Cortex of kidney (tissue), 1 donor: ENCODE data around the gene IQGAP3.

Experiments
- DNase-seq: peaks from one replicate; lab custom pipeline; 2025; lab: John Stamatoyannopoulos, UW

The IQGAP3 gene

DNA sequence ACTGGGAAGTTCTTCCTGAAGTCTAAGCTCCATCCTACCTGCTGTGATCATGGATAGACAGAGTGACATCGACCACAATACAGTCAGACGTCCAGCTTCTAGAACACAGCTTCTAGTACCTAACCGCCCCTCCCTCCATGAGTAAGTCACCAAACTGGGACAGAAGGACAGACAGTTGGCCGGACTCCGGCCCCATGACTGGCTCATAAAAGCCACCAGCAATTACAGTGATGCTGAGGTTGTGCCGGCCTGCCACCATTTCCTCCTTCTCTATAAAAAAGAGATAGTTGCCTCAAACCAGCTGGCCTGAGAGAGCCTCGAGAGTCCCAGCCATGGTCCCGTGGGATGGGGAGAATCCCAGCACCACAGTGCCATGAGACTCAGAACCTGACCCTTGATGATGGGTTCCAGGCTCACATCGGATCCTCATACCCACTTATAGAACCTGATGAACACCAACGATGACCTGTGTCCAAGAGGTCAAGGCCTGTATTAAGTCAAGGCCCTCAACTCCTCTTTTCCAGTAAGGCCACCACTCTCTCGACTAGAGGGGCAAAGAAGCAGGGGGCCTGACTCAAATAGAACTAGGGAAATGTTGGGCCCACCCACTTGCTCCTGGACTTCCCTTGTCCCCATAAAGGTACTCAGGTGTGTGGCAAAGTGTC lies 75.2 kb downstream of the IQGAP3 start:
- no peak for DNase-seq

DNA sequence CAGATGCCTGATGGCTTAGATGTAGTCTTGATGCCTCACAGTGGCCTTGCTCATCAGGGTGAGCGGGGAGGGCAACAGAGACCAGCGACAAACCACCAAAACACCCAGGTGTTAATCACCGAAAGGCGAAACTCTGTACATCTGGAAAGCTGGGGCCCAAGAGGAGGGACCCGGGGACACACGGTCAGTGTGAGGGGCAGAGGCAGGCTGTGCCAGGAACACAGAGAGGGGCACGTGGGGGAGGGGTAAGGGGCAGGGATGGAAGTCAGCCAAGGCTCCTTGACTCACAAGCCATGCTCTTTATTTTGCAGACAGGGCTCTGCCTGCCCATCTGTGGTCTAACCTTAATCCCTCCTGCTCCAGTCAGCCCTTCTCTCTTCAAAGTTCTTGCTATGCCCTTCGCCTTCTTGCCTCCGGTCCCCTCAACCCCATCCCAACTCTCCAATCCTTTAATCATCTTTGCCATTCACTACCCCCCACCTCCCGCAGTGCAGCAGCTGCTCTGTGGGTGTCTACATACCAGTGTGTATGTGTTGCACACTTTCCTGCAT lies 76.1 kb downstream of the IQGAP3 start:
- DNase-seq, result no peak

DNA sequence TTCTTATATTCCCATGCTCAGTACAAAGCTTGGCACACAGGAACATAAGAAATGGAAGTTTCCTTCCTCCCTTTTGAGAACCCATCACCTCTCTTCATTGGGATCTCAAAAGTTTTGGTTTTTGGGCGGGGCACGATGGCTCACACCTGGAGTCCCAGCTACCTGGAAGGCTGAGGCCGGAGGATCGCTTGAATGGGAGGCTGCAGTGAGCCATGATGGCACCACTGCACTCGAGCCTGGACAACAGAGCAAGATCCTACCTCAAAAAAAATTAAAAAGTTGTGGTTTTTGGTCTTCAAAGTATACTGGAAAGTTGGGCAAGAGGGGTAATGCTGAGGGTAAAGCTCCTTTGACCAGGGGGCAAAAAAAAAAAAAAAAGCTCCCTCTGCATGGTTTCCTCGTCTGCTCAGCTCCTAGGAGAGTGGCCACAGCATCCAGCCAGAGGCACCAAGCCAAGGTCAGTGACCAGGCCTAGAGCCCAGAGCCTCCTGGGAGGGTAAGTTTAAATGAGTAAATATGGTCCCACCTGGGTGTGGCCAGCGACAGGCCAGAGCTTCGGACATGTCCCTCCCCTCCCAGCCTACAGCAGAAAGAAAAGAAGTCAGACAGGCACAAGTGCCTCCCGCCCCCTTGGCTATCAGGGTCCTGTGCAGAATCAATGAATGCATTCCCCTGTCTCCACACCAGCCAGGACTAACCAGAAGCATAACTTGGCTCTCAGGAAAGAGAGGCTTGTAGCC lies 76.8 kb downstream of the IQGAP3 start:
- no peak for DNase-seq

DNA sequence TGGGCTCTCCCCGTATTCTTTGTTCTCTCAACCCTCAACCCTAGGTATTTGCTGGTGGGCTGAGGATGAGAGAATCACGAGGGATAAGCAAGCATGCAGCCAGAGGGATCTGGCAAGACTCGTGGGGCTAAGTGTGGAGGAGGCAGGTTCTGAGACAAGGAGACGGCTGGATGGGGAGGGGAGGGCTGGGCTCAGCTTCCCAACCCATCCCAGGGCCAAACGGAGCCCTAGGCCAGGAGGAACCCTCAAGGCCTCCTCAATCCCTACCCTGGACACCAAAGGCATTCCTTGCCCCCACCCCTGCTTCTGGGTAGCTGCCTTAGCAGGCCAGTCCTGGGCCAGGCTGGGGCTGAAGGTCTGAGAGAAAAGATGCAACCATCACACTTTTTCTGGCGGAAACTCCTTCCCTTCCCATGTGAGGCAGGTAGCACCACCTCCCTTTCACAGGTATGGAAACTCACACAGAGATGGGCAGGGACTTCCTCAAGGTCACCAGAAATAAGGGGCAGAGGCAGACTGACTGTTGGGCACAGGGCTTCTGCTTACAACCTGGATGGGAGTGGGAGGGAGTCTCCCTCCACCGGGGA lies 78.0 kb downstream of the IQGAP3 start:
- no peak for DNase-seq

DNA sequence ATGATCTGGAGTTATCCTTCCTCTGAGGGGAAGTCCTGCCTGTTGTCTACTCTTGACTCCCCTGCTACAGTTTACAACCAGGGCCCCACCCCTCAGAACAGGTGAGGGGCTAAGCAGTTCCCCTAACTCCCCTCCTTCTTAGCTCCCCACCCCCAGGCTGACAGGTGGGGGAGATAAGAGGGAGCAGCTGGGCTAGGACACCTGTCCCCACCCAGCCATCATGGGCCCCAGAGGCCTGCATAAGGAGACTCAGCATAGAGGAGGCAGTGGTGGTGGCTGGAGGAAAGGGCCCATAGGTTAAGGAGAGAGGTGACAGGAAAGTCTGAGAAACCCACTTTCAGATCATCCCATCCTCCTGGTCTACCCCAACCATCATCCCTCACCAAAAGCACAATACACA lies 78.6 kb downstream of the IQGAP3 start:
- no peak for DNase-seq

DNA sequence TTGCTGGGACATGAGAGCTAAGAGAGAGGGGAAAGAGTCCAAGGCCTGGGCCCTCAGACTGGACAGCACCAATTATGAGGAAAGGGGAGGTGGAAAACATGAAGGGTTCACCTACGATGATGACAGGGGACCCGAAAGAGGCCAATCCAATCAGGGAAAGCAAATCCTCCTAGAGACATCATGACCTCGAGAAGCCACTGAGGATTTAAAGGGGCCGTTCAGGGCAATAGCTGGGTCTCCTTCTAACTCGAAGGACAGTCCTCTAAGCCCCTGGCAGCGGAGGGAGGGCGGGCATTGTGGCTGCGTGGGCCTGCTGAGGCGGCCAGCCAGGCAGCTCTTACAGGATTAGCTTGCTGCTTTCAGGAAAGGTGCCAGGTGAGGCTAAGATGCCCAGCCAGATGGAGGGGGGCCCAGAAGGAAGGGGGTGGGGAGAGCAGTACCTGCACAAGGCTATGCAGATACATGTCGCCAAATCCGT lies 79.2 kb downstream of the IQGAP3 start:
- DNase-seq, result no peak

DNA sequence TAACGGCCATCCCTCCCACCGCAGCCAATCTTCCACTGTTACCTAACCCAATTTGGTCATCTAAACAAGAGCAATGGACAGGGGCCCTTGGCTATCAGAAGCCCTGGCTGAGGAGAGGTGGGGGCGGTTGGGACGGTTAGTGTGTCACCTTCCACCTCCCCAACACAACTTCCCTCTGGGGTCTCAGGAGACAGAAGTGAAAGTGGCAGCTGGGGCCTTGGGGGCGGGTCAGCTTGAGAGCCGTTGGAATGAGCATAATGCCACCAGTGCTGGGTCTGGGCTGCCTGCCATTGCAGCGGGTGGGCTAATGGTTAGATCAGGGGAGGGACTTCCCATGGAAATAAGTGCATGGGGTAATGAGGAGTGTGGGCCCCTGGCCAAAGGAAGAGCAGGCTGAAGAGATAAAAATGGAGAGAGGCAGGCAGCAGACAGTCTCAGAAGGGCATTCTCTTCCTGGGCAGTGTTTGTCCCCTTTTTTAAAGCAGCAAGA lies 79.7 kb downstream of the IQGAP3 start:
- DNase-seq, result no peak

DNA sequence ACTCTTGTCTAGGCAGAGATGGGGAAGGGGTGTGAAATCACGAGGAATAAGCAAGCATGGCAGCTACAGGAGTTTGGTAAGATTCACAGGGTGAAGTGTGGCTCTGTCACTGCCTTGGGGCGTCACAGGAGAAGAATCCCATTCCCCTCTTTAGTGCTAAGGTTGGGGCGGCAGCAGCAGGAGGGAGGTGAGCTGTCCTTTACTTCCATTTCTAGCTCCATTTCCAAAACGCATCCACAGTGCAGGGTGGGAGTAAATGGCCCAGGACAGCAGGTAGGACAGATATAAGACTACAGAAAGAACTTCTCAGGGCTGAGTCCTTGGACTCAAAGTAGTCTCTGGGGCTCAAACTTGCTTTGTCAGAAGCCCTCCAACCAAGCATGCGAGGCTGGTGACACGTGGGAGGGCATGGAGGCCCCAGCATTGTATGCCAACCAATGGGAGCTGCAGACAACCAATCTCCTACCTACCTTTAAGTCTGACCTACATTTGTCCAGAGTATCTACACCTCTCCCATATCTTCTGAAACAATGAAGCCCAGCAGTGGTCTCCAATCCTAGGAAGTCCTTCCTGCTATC lies 80.3 kb downstream of the IQGAP3 start:
- no peak for DNase-seq

DNA sequence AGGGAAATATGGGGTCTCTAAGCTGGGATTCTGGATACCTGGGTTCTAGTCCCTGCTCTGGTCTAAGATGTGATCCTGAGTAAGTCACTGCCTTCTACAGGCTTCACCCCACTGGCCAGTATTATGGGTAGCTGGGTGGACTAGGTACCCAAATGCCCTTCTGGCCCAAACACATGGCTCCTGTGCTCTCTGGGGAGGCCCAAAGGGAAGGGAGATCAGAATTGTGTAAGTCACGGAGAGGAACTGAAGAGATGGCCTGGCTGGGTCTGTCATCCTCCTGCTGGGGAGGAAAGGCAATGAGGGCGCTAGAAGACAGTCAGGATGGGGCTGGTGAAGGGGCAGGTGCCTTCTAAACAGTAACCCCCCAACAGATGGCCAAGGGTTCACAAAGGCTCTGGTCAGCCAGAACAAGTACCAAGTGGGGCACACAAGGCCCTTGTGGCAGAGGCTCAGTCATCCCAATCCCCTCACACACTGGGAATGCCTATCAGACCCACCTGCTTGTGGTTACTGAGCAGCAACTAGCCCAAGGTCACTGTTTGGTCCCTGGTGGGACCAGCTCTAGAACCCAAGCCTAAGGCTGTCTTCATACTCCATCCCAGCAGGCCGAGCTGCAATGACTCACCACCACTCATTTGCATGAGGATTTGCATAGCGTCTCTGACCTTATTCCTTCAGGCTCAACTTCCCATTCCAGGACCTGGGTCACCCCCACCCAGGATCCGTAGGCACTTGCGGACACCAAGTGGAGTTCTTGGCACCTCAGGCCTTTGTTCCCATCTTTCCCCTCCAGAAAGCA lies 81.0 kb downstream of the IQGAP3 start:
- no peak for DNase-seq

DNA sequence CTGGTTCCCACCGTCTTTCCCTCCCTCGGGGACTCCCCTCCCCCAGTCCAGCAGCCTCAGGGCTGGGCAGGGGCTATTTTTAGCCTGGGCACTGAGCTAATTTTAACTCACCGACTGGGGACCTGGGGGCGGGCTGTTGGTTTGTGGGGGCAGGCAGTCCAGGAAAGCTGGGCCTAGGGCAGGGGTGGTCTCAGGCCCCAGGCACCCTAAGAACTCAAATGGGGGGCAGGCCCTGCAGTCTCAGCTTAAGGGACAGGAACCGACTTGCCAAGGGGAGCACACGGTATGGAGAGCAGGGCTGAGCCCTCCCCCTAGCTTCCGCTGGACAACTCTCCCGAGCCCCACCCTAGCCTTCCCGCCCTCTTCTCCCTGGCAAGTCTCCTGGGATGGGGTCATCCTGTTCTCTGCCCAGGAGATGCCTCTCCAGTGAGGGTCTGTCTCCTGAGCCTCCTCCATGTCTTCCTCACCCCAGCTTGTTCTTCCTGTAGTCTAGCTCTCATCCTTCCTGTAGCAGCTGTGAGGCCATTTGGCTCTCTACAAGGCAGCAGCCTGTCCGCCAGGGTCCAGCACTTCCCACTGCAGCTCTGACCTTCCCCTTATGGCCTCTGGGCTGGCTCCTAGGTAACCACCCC lies 81.8 kb downstream of the IQGAP3 start:
- DNase-seq, result no peak

DNA sequence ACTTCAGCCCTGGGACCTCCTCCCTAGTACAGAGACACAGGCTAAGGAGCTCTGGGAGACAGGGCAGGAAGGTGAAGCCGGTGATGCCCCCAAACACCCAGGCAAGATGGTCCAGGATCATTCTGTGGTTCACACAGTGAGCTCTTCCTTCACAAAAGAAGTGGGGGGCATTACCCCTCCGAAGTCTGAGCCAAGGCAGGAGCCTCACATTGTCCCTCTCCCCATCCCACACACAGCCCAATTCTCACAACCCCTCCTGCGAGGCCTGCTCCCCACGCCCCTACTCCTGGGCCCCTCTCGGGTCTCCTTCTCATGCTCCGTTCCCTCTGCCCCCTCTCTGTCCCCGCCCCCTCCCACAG lies 82.5 kb downstream of the IQGAP3 start:
- DNase-seq, result no peak

DNA sequence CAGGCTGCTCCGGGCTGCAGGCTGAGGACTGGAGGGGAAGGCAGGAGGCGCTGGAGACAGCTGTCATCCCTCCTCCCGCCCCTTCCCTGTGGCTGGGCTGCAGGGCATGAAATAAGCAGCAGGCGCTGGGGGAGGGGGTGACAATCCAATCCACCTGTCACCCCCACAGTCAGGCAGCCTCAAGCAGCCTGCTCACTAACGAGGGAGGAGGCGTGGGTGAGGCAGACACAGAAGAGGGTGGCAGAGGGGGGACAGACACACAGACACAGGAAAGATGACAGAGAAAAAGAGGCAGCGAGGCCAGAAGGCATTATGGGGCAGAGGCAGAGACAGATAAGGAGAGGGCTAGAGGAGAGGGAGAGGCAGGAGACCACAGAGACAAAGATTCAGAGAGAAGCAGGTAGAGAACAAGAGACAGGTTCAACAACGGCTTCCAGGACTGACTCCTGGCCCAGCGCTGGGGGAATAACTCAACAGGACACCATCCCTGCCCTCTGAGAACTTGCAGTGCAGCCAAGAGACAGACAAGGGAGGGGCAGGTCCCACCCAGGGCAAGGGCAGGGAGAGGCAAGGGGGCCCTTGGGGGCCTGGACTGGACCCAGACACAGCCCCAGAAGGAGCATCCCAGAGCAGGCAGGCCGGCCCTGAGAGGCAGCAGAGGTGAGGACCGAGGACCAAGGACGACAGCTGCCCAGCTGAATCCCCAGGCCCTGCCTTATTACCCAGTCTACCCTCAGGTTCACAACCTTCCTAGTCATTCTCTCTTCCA lies 83.0 kb downstream of the IQGAP3 start:
- no peak for DNase-seq

DNA sequence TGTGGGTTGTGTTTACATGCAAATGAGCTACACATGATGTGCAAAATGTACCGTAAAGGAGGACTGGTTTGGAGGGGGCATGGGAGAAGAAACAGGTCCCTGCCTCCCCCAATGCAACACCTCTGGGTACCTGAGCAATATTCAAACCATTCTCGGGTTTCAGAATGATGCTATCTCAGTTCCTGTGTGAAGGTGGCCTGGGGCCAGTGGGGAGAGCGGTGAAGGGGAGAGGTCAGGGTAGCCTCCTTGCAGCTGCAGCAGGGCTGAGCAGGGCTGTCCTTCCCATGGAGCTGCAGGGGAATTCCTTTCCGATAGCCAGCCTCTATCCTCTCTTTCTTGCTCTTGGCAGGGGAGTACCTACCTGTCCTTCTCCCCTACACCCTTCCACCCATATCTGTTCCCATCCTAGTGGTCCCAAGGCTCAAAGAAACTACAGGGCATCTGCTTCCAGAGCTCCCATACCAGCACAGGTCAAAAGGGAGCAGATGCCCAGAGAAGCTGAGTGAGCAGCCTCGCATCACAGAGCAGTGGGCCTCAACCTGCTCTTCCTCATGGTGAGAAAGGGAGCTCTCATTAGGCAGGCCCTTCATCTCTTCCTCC lies 83.7 kb downstream of the IQGAP3 start:
- no peak for DNase-seq

DNA sequence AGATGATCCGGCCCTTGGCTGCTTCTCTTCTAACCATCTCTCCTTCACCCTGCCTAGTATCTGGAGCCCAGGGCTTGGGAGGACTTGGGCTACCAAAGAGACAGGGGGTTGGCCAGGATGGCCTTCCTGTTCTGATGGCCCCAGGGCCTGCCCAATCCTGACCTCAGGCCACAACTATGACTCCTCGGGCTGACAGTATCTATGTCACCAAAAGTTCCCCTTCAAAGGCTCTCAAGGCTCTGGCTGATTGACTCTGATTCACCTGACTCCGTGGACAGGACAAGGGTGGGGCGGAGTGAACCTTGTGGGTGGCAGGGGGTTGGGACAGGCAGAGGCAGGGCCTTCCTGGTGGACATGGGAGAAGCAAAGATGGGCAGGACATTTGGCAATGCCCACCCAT lies 84.5 kb downstream of the IQGAP3 start:
- DNase-seq, result no peak

DNA sequence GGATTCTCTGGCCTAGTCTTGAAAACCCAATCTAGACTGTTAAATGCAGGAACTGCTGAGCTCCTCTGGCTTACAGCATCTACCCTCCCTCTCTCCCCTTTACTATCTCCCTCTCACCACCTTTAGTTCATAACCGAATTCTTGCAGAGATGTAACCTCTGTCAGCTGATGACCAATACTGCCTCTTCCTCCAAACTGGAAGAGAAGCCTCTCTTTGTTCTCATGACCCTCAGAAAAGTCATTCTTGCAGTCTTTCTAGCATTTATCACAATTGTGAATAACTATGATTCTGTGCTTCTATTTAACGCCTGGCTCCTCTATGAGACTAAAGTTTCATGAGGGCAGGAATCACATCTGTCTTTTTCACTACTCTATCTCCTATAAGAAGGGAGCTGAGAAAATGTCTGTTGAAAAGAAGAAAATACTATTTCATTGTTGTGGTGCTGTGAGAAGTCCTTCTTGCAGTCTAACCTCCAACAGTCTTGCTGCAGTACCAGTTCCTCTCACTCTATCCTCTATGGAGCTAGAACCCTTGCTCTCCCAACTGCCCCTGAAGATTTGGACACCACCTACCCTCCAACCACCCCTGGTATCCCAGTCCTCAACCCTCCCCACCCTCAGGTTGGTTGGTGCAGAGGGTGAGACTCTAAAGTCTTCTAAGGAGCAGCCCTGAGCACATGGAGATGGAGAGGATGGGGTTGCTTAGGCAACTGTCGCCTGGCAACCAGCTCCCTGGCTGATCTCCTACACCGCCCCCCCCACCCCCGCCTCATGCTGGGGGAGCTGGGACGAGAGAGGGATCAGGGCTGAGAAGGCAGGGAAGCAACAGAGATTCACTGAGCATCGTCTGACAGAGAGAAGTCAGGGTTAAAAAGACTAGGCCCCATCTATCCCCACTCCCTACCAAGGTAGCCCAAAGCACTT lies 85.7 kb downstream of the IQGAP3 start:
- no peak for DNase-seq

DNA sequence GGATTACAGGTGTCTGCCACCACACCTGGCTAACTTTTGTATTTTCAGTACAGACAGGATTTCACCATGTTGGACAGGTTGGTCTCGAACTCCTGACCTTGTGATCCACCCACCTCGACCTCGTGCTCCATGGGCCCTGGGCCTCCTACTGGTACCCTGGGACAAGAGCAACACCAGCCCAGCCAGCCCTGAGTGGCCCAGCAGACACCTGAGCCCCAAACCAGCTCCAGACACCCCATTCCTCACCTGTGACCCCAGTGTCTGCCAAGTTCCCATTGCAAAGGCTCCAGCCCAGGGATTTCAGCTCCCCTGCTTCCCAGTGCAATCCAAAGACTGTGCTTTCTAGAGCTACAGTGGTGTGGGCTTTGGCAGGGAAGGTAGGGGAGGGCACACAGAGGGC lies 86.4 kb downstream of the IQGAP3 start:
- DNase-seq, result no peak

DNA sequence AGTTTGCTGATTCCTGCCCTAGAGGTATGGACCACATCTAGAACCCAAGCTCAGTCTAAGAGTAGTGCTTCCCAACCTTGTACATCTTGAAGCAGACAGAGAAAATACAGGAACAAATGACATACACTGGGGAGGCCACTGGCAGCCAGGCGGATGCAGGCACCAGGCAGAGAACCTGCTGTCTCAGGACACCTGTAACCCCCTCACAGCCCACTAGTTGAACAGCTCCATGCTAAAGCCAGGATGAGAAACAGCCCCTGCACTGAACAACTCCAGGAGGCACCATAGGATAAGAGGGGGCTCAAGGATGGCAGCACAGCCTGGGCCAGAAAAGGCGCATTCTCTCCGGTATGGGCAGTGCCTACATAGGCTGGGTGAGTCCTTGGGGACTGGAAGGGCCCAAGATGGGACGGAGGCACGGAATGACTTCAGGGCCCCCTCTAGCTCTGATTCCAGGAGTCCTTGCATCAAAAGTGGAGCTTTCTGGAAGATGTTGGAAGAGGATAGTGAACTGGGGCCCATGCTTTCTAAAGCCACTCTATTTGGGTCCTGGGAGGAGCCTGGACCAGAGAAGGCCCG lies 87.8 kb downstream of the IQGAP3 start:
- DNase-seq, result no peak

DNA sequence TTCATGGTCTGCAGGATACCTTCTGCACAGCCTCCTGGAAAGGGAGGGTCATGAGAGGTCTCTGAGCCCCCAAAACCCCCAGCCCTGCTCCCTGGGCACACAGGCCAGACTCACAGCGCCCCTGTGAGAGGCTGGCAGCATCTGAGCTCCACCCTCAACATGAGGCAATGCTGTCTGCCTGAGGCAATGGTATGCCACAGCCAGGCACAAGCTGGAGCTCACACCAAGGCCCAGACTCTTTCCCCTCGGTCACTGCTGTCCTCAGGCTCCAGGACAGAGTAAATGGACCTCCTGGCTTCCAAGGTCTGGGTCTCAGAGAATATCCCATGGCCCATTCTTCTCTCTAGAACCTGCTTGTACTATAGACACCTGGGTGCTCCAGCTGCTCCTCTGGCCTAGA lies 89.0 kb downstream of the IQGAP3 start:
- DNase-seq, result no peak

DNA sequence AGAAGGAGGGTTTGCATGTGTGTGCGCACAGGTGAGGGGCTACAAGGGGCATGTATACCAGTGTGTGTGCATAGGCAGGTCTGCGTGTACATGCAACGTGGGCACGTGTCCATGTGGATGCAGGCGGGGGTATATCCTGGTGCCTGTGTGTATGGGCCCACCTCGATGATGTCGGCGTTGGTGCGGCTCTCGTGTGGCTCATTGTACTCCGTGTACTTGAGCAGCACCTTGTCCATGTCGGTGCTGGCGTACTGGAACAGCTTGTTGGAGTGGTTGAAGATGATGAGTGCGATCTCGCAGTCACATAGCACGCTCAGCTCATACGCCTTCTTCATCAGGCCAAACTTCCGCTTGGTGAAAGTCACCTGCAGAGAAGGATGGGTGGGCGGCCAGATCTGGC lies 90.1 kb downstream of the IQGAP3 start:
- no peak for DNase-seq
